Measurements from ENCODE around the gene CENPO. TPM values are rescaled to one million over a fixed set of nuclear protein-coding genes. Genes with fewer than 3 reads are reported as not detected.

Gene CENPO
- total RNA-seq, 1 experiment from 2014 or later = 38.6 TPM

DNA sequence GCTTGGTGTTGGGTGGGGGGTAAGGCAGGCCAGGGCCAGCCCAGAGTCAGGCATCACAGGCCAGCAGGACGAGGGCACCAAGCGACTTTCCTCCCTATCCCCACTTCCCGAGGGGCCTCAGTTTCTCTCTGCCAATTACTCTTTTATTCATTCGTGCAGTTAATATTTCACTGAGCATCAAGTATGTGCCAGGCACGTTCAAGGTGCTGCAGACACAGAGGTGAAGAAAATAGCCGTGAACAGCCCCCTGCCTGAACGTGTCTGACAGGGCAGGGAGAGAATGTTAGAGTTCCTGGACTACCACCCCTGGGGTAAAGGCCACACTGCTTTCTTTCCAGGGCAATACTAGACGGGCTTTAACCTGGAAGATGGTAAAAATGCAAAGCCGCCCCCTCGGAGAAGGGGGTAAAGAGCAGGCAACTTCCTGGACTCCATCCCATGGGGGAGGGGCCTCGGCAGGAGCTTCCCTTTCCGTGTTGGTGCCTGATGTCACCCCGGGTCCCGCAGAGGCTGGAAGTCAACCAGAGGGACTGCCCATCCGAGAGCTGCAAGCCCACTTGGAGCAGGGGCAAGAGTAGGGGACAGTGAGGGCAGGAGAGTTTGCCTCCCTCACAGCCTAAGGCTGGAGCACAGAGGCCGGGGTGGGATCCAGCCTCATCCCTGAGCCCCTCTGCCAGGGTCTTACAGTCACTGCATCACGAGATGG, 47.1 kb downstream of the CENPO start:
- no peaks in the 10 kb centered on the region for H3K27me3 Mint-ChIP-seq (ENCODE audit: low read depth)
- POLR2A ChIA-PET = no interaction called here
- H3K36me3 Mint-ChIP-seq = peaks cover 22% of the 10 kb centered on the region
- TF ChIP-seq, protein P1, sequence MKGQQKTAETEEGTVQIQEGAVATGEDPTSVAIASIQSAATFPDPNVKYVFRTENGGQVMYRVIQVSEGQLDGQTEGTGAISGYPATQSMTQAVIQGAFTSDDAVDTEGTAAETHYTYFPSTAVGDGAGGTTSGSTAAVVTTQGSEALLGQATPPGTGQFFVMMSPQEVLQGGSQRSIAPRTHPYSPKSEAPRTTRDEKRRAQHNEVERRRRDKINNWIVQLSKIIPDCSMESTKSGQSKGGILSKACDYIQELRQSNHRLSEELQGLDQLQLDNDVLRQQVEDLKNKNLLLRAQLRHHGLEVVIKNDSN (CRISPR knock-in tag; IDR thresholded peaks at IDR 0.05) = no peak
- TF ChIP-seq ETV6 (CRISPR knock-in tag; IDR thresholded peaks at IDR 0.05) (no peak), TP53 (CRISPR knock-in tag; IDR thresholded peaks at IDR 0.05) (no peak), GRHL2 (CRISPR knock-in tag; IDR thresholded peaks at IDR 0.05; ENCODE audit: insufficient replicate concordance, severe bottlenecking) (no peak), NFE2L1 (CRISPR knock-in tag; IDR thresholded peaks at IDR 0.05) (no peak), ZNF263 (CRISPR knock-in tag; IDR thresholded peaks at IDR 0.05; ENCODE audit: low read depth) (no peak), NFYB (CRISPR knock-in tag; conservative IDR thresholded peaks at IDR 0.05; ENCODE audit: low read depth) (no peak), IRF2 (CRISPR knock-in tag; IDR thresholded peaks at IDR 0.05; ENCODE audit: borderline replicate concordance, low read depth) (no peak), ZNF121 (CRISPR knock-in tag; IDR thresholded peaks at IDR 0.05) (no peak)
- TF ChIP-seq, protein P2, sequence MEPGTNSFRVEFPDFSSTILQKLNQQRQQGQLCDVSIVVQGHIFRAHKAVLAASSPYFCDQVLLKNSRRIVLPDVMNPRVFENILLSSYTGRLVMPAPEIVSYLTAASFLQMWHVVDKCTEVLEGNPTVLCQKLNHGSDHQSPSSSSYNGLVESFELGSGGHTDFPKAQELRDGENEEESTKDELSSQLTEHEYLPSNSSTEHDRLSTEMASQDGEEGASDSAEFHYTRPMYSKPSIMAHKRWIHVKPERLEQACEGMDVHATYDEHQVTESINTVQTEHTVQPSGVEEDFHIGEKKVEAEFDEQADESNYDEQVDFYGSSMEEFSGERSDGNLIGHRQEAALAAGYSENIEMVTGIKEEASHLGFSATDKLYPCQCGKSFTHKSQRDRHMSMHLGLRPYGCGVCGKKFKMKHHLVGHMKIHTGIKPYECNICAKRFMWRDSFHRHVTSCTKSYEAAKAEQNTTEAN (CRISPR knock-in tag; IDR thresholded peaks at IDR 0.05) = no peak
- TF ChIP-seq, protein P3, sequence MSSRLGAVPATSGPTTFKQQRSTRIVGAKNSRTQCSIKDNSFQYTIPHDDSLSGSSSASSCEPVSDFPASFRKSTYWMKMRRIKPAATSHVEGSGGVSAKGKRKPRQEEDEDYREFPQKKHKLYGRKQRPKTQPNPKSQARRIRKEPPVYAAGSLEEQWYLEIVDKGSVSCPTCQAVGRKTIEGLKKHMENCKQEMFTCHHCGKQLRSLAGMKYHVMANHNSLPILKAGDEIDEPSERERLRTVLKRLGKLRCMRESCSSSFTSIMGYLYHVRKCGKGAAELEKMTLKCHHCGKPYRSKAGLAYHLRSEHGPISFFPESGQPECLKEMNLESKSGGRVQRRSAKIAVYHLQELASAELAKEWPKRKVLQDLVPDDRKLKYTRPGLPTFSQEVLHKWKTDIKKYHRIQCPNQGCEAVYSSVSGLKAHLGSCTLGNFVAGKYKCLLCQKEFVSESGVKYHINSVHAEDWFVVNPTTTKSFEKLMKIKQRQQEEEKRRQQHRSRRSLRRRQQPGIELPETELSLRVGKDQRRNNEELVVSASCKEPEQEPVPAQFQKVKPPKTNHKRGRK (CRISPR knock-in tag; IDR thresholded peaks at IDR 0.05; ENCODE audit: borderline replicate concordance) = no peak
- TF ChIP-seq, protein P4, sequence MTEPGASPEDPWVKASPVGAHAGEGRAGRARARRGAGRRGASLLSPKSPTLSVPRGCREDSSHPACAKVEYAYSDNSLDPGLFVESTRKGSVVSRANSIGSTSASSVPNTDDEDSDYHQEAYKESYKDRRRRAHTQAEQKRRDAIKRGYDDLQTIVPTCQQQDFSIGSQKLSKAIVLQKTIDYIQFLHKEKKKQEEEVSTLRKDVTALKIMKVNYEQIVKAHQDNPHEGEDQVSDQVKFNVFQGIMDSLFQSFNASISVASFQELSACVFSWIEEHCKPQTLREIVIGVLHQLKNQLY (CRISPR knock-in tag; IDR thresholded peaks at IDR 0.05) = no peak
- TF ChIP-seq, protein P5, sequence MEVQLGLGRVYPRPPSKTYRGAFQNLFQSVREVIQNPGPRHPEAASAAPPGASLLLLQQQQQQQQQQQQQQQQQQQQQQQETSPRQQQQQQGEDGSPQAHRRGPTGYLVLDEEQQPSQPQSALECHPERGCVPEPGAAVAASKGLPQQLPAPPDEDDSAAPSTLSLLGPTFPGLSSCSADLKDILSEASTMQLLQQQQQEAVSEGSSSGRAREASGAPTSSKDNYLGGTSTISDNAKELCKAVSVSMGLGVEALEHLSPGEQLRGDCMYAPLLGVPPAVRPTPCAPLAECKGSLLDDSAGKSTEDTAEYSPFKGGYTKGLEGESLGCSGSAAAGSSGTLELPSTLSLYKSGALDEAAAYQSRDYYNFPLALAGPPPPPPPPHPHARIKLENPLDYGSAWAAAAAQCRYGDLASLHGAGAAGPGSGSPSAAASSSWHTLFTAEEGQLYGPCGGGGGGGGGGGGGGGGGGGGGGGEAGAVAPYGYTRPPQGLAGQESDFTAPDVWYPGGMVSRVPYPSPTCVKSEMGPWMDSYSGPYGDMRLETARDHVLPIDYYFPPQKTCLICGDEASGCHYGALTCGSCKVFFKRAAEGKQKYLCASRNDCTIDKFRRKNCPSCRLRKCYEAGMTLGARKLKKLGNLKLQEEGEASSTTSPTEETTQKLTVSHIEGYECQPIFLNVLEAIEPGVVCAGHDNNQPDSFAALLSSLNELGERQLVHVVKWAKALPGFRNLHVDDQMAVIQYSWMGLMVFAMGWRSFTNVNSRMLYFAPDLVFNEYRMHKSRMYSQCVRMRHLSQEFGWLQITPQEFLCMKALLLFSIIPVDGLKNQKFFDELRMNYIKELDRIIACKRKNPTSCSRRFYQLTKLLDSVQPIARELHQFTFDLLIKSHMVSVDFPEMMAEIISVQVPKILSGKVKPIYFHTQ (CRISPR knock-in tag; IDR thresholded peaks at IDR 0.05) = no peak
- TF ChIP-seq, protein P6, sequence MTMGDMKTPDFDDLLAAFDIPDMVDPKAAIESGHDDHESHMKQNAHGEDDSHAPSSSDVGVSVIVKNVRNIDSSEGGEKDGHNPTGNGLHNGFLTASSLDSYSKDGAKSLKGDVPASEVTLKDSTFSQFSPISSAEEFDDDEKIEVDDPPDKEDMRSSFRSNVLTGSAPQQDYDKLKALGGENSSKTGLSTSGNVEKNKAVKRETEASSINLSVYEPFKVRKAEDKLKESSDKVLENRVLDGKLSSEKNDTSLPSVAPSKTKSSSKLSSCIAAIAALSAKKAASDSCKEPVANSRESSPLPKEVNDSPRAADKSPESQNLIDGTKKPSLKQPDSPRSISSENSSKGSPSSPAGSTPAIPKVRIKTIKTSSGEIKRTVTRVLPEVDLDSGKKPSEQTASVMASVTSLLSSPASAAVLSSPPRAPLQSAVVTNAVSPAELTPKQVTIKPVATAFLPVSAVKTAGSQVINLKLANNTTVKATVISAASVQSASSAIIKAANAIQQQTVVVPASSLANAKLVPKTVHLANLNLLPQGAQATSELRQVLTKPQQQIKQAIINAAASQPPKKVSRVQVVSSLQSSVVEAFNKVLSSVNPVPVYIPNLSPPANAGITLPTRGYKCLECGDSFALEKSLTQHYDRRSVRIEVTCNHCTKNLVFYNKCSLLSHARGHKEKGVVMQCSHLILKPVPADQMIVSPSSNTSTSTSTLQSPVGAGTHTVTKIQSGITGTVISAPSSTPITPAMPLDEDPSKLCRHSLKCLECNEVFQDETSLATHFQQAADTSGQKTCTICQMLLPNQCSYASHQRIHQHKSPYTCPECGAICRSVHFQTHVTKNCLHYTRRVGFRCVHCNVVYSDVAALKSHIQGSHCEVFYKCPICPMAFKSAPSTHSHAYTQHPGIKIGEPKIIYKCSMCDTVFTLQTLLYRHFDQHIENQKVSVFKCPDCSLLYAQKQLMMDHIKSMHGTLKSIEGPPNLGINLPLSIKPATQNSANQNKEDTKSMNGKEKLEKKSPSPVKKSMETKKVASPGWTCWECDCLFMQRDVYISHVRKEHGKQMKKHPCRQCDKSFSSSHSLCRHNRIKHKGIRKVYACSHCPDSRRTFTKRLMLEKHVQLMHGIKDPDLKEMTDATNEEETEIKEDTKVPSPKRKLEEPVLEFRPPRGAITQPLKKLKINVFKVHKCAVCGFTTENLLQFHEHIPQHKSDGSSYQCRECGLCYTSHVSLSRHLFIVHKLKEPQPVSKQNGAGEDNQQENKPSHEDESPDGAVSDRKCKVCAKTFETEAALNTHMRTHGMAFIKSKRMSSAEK (CRISPR knock-in tag; IDR thresholded peaks at IDR 0.05; ENCODE audit: borderline replicate concordance) = no peak
- TF ChIP-seq, protein P7, sequence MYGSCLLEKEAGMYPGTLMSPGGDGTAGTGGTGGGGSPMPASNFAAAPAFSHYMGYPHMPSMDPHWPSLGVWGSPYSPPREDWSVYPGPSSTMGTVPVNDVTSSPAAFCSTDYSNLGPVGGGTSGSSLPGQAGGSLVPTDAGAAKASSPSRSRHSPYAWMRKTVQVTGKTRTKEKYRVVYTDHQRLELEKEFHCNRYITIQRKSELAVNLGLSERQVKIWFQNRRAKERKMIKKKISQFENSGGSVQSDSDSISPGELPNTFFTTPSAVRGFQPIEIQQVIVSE (CRISPR knock-in tag; IDR thresholded peaks at IDR 0.05; ENCODE audit: borderline replicate concordance) = no peak
- TF ChIP-seq, protein P8, sequence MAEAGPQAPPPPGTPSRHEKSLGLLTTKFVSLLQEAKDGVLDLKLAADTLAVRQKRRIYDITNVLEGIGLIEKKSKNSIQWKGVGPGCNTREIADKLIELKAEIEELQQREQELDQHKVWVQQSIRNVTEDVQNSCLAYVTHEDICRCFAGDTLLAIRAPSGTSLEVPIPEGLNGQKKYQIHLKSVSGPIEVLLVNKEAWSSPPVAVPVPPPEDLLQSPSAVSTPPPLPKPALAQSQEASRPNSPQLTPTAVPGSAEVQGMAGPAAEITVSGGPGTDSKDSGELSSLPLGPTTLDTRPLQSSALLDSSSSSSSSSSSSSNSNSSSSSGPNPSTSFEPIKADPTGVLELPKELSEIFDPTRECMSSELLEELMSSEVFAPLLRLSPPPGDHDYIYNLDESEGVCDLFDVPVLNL (CRISPR knock-in tag; IDR thresholded peaks at IDR 0.05; ENCODE audit: borderline replicate concordance, low read depth) = no peak
- TF ChIP-seq, protein P9, sequence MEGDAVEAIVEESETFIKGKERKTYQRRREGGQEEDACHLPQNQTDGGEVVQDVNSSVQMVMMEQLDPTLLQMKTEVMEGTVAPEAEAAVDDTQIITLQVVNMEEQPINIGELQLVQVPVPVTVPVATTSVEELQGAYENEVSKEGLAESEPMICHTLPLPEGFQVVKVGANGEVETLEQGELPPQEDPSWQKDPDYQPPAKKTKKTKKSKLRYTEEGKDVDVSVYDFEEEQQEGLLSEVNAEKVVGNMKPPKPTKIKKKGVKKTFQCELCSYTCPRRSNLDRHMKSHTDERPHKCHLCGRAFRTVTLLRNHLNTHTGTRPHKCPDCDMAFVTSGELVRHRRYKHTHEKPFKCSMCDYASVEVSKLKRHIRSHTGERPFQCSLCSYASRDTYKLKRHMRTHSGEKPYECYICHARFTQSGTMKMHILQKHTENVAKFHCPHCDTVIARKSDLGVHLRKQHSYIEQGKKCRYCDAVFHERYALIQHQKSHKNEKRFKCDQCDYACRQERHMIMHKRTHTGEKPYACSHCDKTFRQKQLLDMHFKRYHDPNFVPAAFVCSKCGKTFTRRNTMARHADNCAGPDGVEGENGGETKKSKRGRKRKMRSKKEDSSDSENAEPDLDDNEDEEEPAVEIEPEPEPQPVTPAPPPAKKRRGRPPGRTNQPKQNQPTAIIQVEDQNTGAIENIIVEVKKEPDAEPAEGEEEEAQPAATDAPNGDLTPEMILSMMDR (IDR thresholded peaks at IDR 0.05) = no peak
- TF ChIP-seq, protein P10, sequence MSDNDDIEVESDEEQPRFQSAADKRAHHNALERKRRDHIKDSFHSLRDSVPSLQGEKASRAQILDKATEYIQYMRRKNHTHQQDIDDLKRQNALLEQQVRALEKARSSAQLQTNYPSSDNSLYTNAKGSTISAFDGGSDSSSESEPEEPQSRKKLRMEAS (CRISPR knock-in tag; IDR thresholded peaks at IDR 0.05) = no peak
- CTCF ChIA-PET = interaction anchor here (3.1 kb wide), 1 partner anchor 10 kb away, joined by 10 read pairs; no protein-coding TSS in a partner anchor
- peaks cover 6% of the 10 kb centered on the region; the same call in 1 of the 2 replicates for H3K9me3 Mint-ChIP-seq
- peaks cover 11% of the 10 kb centered on the region for H3K4me1 Mint-ChIP-seq
- peak overlapping the region; percentile 63; the same call in 1 of the 2 replicates for H3K27ac Mint-ChIP-seq
- H3K4me3 Mint-ChIP-seq = no peak overlapping the region
- DNase-seq (ENCODE audit: low spot score) (no peak), ATAC-seq (peak; percentile 38)
